ENCODE measurements around the gene UBE2L3.

DNA sequence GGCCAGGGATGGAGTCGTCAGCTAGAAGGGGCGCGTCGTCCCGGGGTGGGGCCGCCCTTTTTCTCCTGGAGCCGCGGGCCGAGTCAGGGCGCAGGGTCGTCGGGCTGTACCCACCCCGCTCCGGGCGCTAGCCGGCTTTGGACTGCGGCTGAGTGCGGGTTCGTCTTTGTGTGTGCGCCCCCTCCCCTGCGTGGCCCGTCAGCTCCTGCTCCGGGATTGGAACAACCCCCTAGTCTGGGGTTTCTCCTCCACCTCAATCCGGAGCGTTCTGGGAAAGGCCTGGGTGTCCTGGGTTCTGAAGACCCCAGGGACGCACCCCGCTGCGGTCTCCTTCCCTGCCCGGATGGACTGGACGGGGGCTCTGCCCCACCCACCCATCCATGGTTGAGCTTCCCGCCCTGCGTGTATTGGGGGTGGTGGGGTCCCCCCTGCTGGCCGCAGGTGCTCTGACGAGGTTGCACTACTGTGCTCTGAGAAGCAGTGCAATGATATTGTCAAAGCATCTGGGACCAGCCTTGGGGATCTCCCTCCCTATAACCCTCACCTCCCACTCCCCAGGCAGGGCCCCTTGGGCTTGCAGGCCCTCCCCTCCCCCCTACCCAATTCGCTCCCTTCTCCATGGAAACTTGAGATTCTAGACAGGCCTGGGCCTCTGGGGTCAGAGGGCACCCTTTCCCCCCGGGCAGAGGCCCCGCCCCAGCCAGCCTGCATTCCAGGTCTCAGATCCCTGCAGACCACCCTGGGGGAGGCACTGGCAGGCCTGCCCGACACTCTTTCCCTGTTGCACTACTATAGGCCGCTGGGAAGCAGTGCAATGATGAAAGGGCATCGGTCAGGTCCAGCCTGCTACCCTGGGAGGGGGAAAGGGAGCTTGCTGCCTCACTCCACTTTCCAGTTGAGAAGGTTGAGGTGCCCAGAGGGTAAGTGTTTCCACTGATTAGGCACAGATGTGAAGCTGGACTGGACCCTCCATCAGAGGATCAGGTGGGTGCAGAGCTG, 85.3 kb downstream of the UBE2L3 start:
- TF ChIP-seq POLR2A (IDR thresholded peaks at IDR 0.05) = no peak
- TF ChIP-seq, protein P1, sequence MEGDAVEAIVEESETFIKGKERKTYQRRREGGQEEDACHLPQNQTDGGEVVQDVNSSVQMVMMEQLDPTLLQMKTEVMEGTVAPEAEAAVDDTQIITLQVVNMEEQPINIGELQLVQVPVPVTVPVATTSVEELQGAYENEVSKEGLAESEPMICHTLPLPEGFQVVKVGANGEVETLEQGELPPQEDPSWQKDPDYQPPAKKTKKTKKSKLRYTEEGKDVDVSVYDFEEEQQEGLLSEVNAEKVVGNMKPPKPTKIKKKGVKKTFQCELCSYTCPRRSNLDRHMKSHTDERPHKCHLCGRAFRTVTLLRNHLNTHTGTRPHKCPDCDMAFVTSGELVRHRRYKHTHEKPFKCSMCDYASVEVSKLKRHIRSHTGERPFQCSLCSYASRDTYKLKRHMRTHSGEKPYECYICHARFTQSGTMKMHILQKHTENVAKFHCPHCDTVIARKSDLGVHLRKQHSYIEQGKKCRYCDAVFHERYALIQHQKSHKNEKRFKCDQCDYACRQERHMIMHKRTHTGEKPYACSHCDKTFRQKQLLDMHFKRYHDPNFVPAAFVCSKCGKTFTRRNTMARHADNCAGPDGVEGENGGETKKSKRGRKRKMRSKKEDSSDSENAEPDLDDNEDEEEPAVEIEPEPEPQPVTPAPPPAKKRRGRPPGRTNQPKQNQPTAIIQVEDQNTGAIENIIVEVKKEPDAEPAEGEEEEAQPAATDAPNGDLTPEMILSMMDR (IDR thresholded peaks at IDR 0.05) = no peak
